ENCODE measurements around the gene THEMIS2. TPM values are rescaled to one million over a fixed set of nuclear protein-coding genes. Genes with fewer than 3 reads are reported as not detected.

THEMIS2 gene
- total and polyA plus RNA-seq, 2 experiments from 2014 or later, result 8.1 to 32.4 TPM

GRCh38 chr1:27922272-27922671 is 49.9 kb downstream of the THEMIS2 start (continued):
- no peak for TF ChIP-seq JUNB (IDR thresholded peaks at IDR 0.05; ENCODE audit: unreplicated experiment)
- no peak for TF ChIP-seq POLR2AphosphoS5 (IDR thresholded peaks at IDR 0.05; ENCODE audit: low read depth)

DNA sequence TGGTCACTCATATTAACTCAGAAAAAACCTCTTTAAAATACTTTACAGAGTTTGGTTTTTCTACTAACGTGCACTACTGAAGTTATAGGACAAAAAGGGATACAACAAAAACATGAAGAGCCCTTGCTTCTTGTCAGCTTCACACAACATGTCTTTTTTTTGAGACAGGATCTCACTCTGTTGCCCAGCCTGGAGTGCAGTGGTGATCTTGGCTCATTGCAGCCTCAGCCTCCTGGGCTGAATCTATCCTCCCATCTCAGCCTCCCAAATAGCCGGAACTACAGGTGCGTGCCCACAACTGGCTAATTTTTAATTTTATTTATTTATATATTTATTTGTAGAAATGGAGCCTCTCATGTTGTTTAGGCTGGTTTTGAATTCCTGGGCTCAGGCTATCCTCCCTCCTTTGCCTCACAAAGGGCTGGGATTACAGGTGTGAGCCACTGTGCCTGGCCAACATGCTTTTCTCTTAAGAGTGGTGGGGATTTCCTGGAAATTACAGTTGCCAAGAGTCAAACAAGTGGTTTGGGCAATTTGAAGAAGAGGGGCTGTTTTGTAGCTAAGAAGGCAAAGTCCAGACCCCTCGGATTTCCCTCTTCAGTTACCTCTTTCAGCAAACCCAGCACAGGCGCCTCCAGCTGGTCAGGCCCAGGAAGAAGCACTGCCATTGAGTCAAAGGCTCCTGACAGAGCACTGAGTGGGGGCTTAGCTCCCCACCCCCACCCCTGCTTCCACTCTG is 56.0 kb downstream of the THEMIS2 start:
- H3K27me3 ChIP-seq (ENCODE audit: insufficient read depth), result no peaks in the 10 kb centered on the region
- Mint-ChIP-seq H3K4me1 (peaks cover 7% of the 10 kb centered on the region), H3K4me3 (no peak overlapping the region), H3K27me3 (ENCODE audit: insufficient read depth, low read depth, poor library complexity) (peaks cover 3% of the 10 kb centered on the region), H3K36me3 (ENCODE audit: low read depth) (no peaks in the 10 kb centered on the region), H3K27ac (no peak overlapping the region), H3K9me3 (no peaks in the 10 kb centered on the region)
- no peaks in the 10 kb centered on the region for H3F3A ChIP-seq (replicated peaks; ENCODE audit: low read depth)
- H3K79me2 ChIP-seq (replicated peaks; ENCODE audit: insufficient read depth), result no peaks in the 10 kb centered on the region
- H3K36me3 ChIP-seq (ENCODE audit: insufficient read depth), result no peaks in the 10 kb centered on the region
- no peak overlapping the region for H3K4me3 ChIP-seq
- H3K4me1 ChIP-seq (ENCODE audit: insufficient read depth), result no peaks in the 10 kb centered on the region
- H2AFZ ChIP-seq, result no peak overlapping the region
- H3K27ac ChIP-seq (ENCODE audit: low read depth), result no peak overlapping the region
- ATAC-seq (peak; percentile 67), DNase-seq (ENCODE audit: low spot score) (peak; percentile 29)
- no peaks in the 10 kb centered on the region for H3K9me2 ChIP-seq (ENCODE audit: insufficient read depth)
- TF ChIP-seq, protein P1, sequence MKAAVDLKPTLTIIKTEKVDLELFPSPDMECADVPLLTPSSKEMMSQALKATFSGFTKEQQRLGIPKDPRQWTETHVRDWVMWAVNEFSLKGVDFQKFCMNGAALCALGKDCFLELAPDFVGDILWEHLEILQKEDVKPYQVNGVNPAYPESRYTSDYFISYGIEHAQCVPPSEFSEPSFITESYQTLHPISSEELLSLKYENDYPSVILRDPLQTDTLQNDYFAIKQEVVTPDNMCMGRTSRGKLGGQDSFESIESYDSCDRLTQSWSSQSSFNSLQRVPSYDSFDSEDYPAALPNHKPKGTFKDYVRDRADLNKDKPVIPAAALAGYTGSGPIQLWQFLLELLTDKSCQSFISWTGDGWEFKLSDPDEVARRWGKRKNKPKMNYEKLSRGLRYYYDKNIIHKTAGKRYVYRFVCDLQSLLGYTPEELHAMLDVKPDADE (IDR thresholded peaks at IDR 0.05), result no peak
- TF ChIP-seq CTCF (conservative IDR thresholded peaks at IDR 0.05; ENCODE audit: low read depth in 2 of 2), result peak; percentile 36 to 50; a peak in 3 of 4 replicates
- H3K4me2 ChIP-seq, result no peak overlapping the region
- H4K20me1 ChIP-seq (replicated peaks; ENCODE audit: insufficient read depth), result no peaks in the 10 kb centered on the region

GRCh38 chr1:27931184-27931583 is 58.8 kb downstream of the THEMIS2 start:
- Histone ChIP-seq H3K27ac (ENCODE audit: low read depth) (no peak overlapping the region), H3K36me3 (ENCODE audit: insufficient read depth) (no peaks in the 10 kb centered on the region), H2AFZ (no peak overlapping the region), H3K4me3 (no peak overlapping the region), H3K4me1 (ENCODE audit: insufficient read depth) (peaks cover 9% of the 10 kb centered on the region), H4K20me1 (replicated peaks; ENCODE audit: insufficient read depth) (no peaks in the 10 kb centered on the region), H3K27me3 (ENCODE audit: insufficient read depth) (no peaks in the 10 kb centered on the region), H3K79me2 (replicated peaks; ENCODE audit: insufficient read depth) (peaks cover 12% of the 10 kb centered on the region), H3F3A (replicated peaks; ENCODE audit: low read depth) (peaks cover 10% of the 10 kb centered on the region), H3K4me2 (no peak overlapping the region), H3K9me2 (ENCODE audit: insufficient read depth) (no peaks in the 10 kb centered on the region)
- no peak for DNase-seq (ENCODE audit: low spot score)
- Mint-ChIP-seq H3K27ac (no peak overlapping the region), H3K9me3 (no peaks in the 10 kb centered on the region), H3K36me3 (ENCODE audit: low read depth) (no peaks in the 10 kb centered on the region), H3K4me1 (peaks cover 21% of the 10 kb centered on the region), H3K27me3 (ENCODE audit: insufficient read depth, low read depth, poor library complexity) (peaks cover 9% of the 10 kb centered on the region), H3K4me3 (no peak overlapping the region)
- ATAC-seq, result no peak
- no peak for TF ChIP-seq EZH2 (IDR thresholded peaks at IDR 0.05; ENCODE audit: low read depth, unreplicated experiment)
- TF ChIP-seq EZH2phosphoT487 (IDR thresholded peaks at IDR 0.05; ENCODE audit: unreplicated experiment), result no peak
- no peak for TF ChIP-seq REST (IDR thresholded peaks at IDR 0.05; ENCODE audit: unreplicated experiment)
- no peak for TF ChIP-seq CREB1 (CRISPR knock-in tag; IDR thresholded peaks at IDR 0.05; ENCODE audit: low read depth)
- TF ChIP-seq ZNF331 (CRISPR knock-in tag; IDR thresholded peaks at IDR 0.05; ENCODE audit: low read depth), result no peak
- TF ChIP-seq, protein P1 (IDR thresholded peaks at IDR 0.05), result no peak
- no peak for TF ChIP-seq CTCF (conservative IDR thresholded peaks at IDR 0.05; ENCODE audit: low read depth in 2 of 2)
- no peak for TF ChIP-seq POLR2AphosphoS5 (IDR thresholded peaks at IDR 0.05; ENCODE audit: low read depth)
- TF ChIP-seq STAT1 (IDR thresholded peaks at IDR 0.05; ENCODE audit: unreplicated experiment), result no peak
- TF ChIP-seq ZNF114 (CRISPR knock-in tag; IDR thresholded peaks at IDR 0.05), result no peak
